Lower leg skin (tissue), 4 donors: Measurements from ENCODE around the gene FRAS1. TPM values are rescaled to one million over a fixed set of nuclear protein-coding genes. Genes with fewer than 3 reads are reported as not detected.

Source experiments
- DNase-seq, 2 donors: peaks; one replicate each; pipeline ENCODE4 v3.0.0-alpha.2; 2019; ENCODE audit warnings: low spot score in 2 of 2
- H3K4me3 ChIP-seq: fragments of 200-600 bp; sonication (generic); 2 replicates; pipeline ENCODE4 v1.5.1; 2017; ENCODE audit warnings: mild to moderate bottlenecking, low read depth; ENCODE audit not compliant: poor library complexity, severe bottlenecking
- CTCF ChIP-seq, 3 donors: fragments of 450-650 bp; IDR thresholded peaks; one replicate each; pipeline ENCODE4 v1.5.1; 2016; ENCODE audit warnings: antibody characterized with exemption in 3 of 3, mild to moderate bottlenecking in 3 of 3, moderate library complexity in 2 of 3
- POLR2A ChIP-seq, 2 donors: fragments of 450-650 bp; IDR thresholded peaks; one replicate each; pipeline ENCODE4 v1.6.1; 2016 to 2017; ENCODE audit warnings: antibody characterized with exemption in 2 of 2, mild to moderate bottlenecking in 1 of 2, moderate library complexity in 1 of 2
- WGBS, 2 donors: methylation state at CpG; one replicate each; pipeline ENCODE4 v1.1.5; 2018; 5-methylcytosine and 5-hydroxymethylcytosine counted together
- intact Hi-C: fragments of 100-400 bp; cut with DNase I; formaldehyde crosslinking; loops from one replicate; pipeline ENCODE4 v1.15.0; 2023; ENCODE audit warnings: low total_unique reads
- total RNA-seq, 4 donors: library from RNA; depleted of rRNA; stranded (reverse); fragments of >200 nt; gene quantifications; one replicate each; pipeline ENCODE4 v1.1.0, GENCODE V29; 2016

Gene FRAS1
- total RNA-seq, 4 donors from 2014 or later: 0.83 to 5.3 (median 3.0) TPM

- no peak for TF ChIP-seq CTCF (IDR thresholded peaks at IDR 0.05)
- TF ChIP-seq POLR2A (IDR thresholded peaks at IDR 0.05): no peak
- no peak overlapping the region for H3K4me3 ChIP-seq
- DNase-seq: no peak
- intact Hi-C loops: no loop called here
These were observed 127.5 kb downstream of the FRAS1 start for GRCh38 chr4:78184584-78184983.

- WGBS, 2 donors: 73 to 75% methylated on average over 2 of the region's 2 CpGs
- H3K4me3 ChIP-seq: no peak overlapping the region
- TF ChIP-seq POLR2A (IDR thresholded peaks at IDR 0.05) (no peak), CTCF (IDR thresholded peaks at IDR 0.05) (no peak)
- intact Hi-C loops: no loop called here
- DNase-seq: no peak
These were observed 128.0 kb downstream of the FRAS1 start for GRCh38 chr4:78185117-78185516.

- WGBS, 2 donors: 58 to 60% methylated on average over 6 of the region's 6 CpGs
- DNase-seq: no peak
- intact Hi-C loops: no loop called here
- no peak for TF ChIP-seq CTCF (IDR thresholded peaks at IDR 0.05)
- no peak for TF ChIP-seq POLR2A (IDR thresholded peaks at IDR 0.05)
- no peak overlapping the region for H3K4me3 ChIP-seq
These were observed 129.7 kb downstream of the FRAS1 start for GRCh38 chr4:78186597-78187543.

GRCh38 chr4:78190068-78190467, 132.9 kb downstream of the FRAS1 start:
- H3K4me3 ChIP-seq: no peak overlapping the region
- DNase-seq: no peak
- WGBS, 2 donors: 88 to 96% methylated on average over 1 of the region's 1 CpG
- intact Hi-C loops: no loop called here
- TF ChIP-seq POLR2A (IDR thresholded peaks at IDR 0.05): no peak
- TF ChIP-seq CTCF (IDR thresholded peaks at IDR 0.05): no peak

- intact Hi-C loops: no loop called here
- no peak overlapping the region for H3K4me3 ChIP-seq
- TF ChIP-seq POLR2A (IDR thresholded peaks at IDR 0.05) (no peak), CTCF (IDR thresholded peaks at IDR 0.05) (no peak)
- no peak for DNase-seq
These were observed 133.5 kb downstream of the FRAS1 start for GRCh38 chr4:78190595-78190994.
